Fibroblast of lung (primary cell): ENCODE results near the gene IL4. TPM values are rescaled to one million over a fixed set of nuclear protein-coding genes. Genes with fewer than 3 reads are reported as not detected.

ENCODE experiments used
- DNase-seq, 2 donors: peaks; one replicate each; pipeline versions ENCODE4 v3.0.0 to v3.0.0-alpha.2; 2010; ENCODE audit warnings: low read depth in 2 of 2
- H2AFZ ChIP-seq: 2 replicates; pipeline ENCODE4 v1.5.1; 2012; ENCODE audit warnings: low read length, control low read depth, inconsistent platforms
- H3K27ac ChIP-seq: 2 replicates; pipeline ENCODE4 v1.5.1; 2011; ENCODE audit warnings: low read length, control low read depth; ENCODE audit not compliant: insufficient read depth
- H3K27me3 ChIP-seq: 2 replicates; pipeline ENCODE4 v1.5.1; 2011; ENCODE audit warnings: mild to moderate bottlenecking, low read length; ENCODE audit not compliant: control insufficient read depth, insufficient read depth
- H3K36me3 ChIP-seq: 2 replicates; pipeline ENCODE4 v1.5.1; 2011; ENCODE audit warnings: low read length; ENCODE audit not compliant: control insufficient read depth, insufficient read depth
- H3K4me1 ChIP-seq: 2 replicates; pipeline ENCODE4 v1.5.1; 2011; ENCODE audit warnings: low read length; ENCODE audit not compliant: control insufficient read depth, insufficient read depth; ENCODE audit errors: extremely low read depth
- H3K4me2 ChIP-seq: 2 replicates; pipeline ENCODE4 v1.5.1; 2011; ENCODE audit warnings: low read length, control low read depth; ENCODE audit not compliant: insufficient read depth; ENCODE audit errors: extremely low read depth
- H3K4me3 ChIP-seq, 4 experiments: fragments of 200-600 bp in 1 of 4; sonication (generic) in 1 of 4; replicated peaks in 1 of 4; 2 replicates each; pipeline ENCODE4 v1.5.1; 2011 to 2016; ENCODE audit warnings: low read length in 4 of 4, low read depth in 3 of 4, mild to moderate bottlenecking in 3 of 4, control low read depth in 2 of 4, inconsistent platforms in 1 of 4, mixed read lengths in 1 of 4; ENCODE audit not compliant: insufficient read depth in 1 of 4; ENCODE audit errors: control extremely low read depth in 1 of 4
- H3K79me2 ChIP-seq: 2 replicates; pipeline ENCODE4 v1.5.1; 2012; ENCODE audit warnings: mild to moderate bottlenecking, low read length, inconsistent platforms; ENCODE audit not compliant: control insufficient read depth, insufficient read depth
- H3K9ac ChIP-seq: 2 replicates; pipeline ENCODE4 v1.5.1; 2011; ENCODE audit warnings: mild to moderate bottlenecking, low read length, control low read depth; ENCODE audit not compliant: insufficient read depth
- H3K9me3 ChIP-seq: 2 replicates; pipeline ENCODE4 v1.5.1; 2012; ENCODE audit warnings: low read depth, low read length; ENCODE audit not compliant: control insufficient read depth, insufficient read depth
- H4K20me1 ChIP-seq: 2 replicates; pipeline ENCODE4 v1.5.1; 2011; ENCODE audit warnings: low read length; ENCODE audit not compliant: control insufficient read depth, insufficient read depth; ENCODE audit errors: extremely low read depth
- EZH2 ChIP-seq: IDR thresholded peaks from 2 replicates; pipeline ENCODE4 v1.5.1; 2012; ENCODE audit warnings: low read length, control low read depth, mild to moderate bottlenecking; ENCODE audit errors: missing control alignments
- polyA plus RNA-seq, 2 donors: library from polyadenylated mRNA; depleted of rRNA in 1 of 2; stranded (reverse) in 1 of 2; unstranded in 1 of 2; fragments of >200 nt; gene quantifications; 2 replicates each; pipeline ENCODE4 v1.2.1, GENCODE V29; 2011 to 2012; ENCODE audit warnings: missing spikeins in 1 of 2
- total RNA-seq: library from RNA; depleted of rRNA; stranded (reverse); fragments of >200 nt; gene quantifications from 2 replicates; pipeline ENCODE4 v1.2.1, GENCODE V29; 2014
- TF ChIP-seq, protein P1 (sequence below), 2 donors: IDR thresholded peaks in 1 of 2; conservative IDR thresholded peaks in 1 of 2; 1 replicate in 1 of 2; 2 replicates in 1 of 2; pipeline ENCODE4 v1.5.1; 2011 to 2012; ENCODE audit warnings: low read length in 2 of 2, control low read depth in 1 of 2, inconsistent platforms in 1 of 2, low read depth in 1 of 2, mild to moderate bottlenecking in 1 of 2

Gene IL4
- total and polyA plus RNA-seq, 2 donors (not counting 1 experiment from before 2014, with no cell fraction given), result not detected

DNA sequence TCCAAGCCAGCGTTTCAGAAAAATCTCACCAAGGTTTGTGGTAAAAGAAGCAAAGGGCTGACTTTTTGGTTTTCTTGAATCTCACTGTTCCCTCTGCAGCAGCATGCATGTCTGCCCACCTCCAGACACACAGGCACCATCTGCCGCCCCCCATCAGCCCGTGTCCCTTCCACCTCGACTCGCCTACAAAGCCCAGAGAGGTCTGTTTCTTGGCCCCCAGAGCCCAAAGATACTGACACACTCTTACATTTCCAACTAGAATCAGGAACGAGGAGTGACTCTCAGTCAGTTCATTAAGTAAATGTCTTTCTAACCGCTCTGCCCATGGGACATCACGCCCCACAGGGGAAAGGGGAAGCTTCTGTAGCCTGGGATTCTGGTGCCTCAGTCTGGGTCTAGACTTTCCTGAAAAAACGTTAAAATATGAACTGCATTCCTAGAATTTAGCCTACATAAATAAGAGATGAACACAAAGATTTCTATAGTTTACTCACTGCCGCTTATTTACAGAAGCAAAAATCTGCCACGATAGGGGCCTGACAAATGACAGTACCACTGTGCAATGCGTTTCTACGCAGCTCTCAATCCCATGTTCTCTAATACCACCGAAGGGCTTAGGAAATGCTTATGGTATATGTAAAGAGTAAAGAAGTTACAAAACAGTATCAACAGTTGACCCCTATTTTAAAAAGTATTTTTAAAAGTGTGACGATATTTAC lies 4.1 kb downstream of the IL4 start:
- H3K36me3 ChIP-seq, result no peaks in the 10 kb centered on the region
- no peaks in the 10 kb centered on the region for H3K9me3 ChIP-seq
- TF ChIP-seq, protein P1, sequence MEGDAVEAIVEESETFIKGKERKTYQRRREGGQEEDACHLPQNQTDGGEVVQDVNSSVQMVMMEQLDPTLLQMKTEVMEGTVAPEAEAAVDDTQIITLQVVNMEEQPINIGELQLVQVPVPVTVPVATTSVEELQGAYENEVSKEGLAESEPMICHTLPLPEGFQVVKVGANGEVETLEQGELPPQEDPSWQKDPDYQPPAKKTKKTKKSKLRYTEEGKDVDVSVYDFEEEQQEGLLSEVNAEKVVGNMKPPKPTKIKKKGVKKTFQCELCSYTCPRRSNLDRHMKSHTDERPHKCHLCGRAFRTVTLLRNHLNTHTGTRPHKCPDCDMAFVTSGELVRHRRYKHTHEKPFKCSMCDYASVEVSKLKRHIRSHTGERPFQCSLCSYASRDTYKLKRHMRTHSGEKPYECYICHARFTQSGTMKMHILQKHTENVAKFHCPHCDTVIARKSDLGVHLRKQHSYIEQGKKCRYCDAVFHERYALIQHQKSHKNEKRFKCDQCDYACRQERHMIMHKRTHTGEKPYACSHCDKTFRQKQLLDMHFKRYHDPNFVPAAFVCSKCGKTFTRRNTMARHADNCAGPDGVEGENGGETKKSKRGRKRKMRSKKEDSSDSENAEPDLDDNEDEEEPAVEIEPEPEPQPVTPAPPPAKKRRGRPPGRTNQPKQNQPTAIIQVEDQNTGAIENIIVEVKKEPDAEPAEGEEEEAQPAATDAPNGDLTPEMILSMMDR (conservative IDR thresholded peaks at IDR 0.05 in 1 of 2, IDR thresholded peaks at IDR 0.05 in 1 of 2; ENCODE audit: low read depth in 1 of 2, low read length in 2 of 2), result no peak
- no peak for TF ChIP-seq EZH2
- no peak overlapping the region for H3K9ac ChIP-seq
- no peak for DNase-seq
- H3K4me1 ChIP-seq, result peaks cover 21% of the 10 kb centered on the region
- H3K4me2 ChIP-seq, result peak overlapping the region; percentile 8
- no peak overlapping the region for H2AFZ ChIP-seq
- H3K4me3 ChIP-seq, result no peak overlapping the region
- H3K27me3 ChIP-seq, result no peaks in the 10 kb centered on the region
- H3K27ac ChIP-seq, result no peak overlapping the region
- no peaks in the 10 kb centered on the region for H4K20me1 ChIP-seq
- no peaks in the 10 kb centered on the region for H3K79me2 ChIP-seq

DNA sequence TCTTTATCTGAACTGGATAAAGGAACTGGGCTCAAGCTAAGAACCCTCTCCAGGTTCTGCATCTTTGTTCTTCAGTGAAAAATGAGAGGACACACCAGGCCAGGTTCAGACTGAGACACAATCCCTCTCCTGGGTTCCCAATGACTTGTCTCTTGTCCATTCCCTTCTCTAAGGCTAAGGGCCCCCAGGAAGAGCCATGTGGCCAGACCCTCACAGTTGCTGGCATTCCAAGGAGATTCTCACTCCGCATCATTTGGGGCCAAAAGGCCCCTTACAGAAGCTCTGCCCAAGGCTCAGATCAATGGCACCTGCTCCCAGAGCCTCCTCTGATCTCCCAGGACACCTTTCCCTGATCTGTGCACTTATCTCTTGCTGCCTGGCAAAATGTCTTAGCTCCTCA lies 4.9 kb downstream of the IL4 start:
- no peaks in the 10 kb centered on the region for H3K9me3 ChIP-seq
- no peaks in the 10 kb centered on the region for H3K79me2 ChIP-seq
- H3K4me3 ChIP-seq, result no peak overlapping the region
- no peaks in the 10 kb centered on the region for H3K36me3 ChIP-seq
- H3K27ac ChIP-seq, result no peak overlapping the region
- no peak overlapping the region for H3K9ac ChIP-seq
- H3K27me3 ChIP-seq, result no peaks in the 10 kb centered on the region
- H2AFZ ChIP-seq, result no peak overlapping the region
- TF ChIP-seq EZH2, result no peak
- TF ChIP-seq, protein P1 (conservative IDR thresholded peaks at IDR 0.05 in 1 of 2, IDR thresholded peaks at IDR 0.05 in 1 of 2; ENCODE audit: low read depth in 1 of 2, low read length in 2 of 2), result no peak
- no peak for DNase-seq
- peaks cover 21% of the 10 kb centered on the region for H3K4me1 ChIP-seq
- no peaks in the 10 kb centered on the region for H4K20me1 ChIP-seq
- no peak overlapping the region for H3K4me2 ChIP-seq

DNA sequence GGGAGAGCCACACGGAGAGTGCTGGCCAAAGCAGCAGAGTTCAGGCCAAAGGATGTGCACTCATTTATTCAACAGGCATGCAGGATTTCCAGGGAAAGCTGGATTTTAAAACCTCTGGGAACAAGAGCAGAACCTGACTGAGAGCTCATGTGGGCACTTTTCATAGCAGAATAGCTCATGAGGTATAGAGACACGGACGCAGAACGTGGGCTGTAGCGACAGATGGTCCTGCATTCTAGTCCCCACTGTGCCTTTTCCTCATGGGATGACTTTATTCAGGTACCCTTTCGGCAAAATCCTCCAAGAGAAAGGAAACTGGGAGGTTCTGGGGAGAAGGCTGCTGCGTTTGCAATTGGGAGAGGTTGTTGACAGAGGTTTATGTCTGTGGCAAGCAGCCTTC lies 5.4 kb downstream of the IL4 start:
- H3K9me3 ChIP-seq, result no peaks in the 10 kb centered on the region
- no peak overlapping the region for H2AFZ ChIP-seq
- H3K79me2 ChIP-seq, result no peaks in the 10 kb centered on the region
- no peaks in the 10 kb centered on the region for H4K20me1 ChIP-seq
- H3K27me3 ChIP-seq, result no peaks in the 10 kb centered on the region
- no peak overlapping the region for H3K4me3 ChIP-seq
- no peak overlapping the region for H3K27ac ChIP-seq
- H3K4me2 ChIP-seq, result no peak overlapping the region
- DNase-seq, result no peak
- TF ChIP-seq, protein P1 (conservative IDR thresholded peaks at IDR 0.05 in 1 of 2, IDR thresholded peaks at IDR 0.05 in 1 of 2; ENCODE audit: low read depth in 1 of 2, low read length in 2 of 2), result no peak
- TF ChIP-seq EZH2, result no peak
- H3K4me1 ChIP-seq, result peaks cover 18% of the 10 kb centered on the region
- H3K9ac ChIP-seq, result no peak overlapping the region
- no peaks in the 10 kb centered on the region for H3K36me3 ChIP-seq
